ENCODE measurements around the gene KIAA1217.
A peak's percentile ranks its signal among the peaks of the same experiment; 100 is the strongest.

KIAA1217 gene

GRCh38 chr10:24448351-24448999, 239.5 kb downstream of the KIAA1217 start:
- no peak for DNase-seq

GRCh38 chr10:24449321-24449740, 240.4 kb downstream of the KIAA1217 start:
- DNase-seq: no peak

DNA sequence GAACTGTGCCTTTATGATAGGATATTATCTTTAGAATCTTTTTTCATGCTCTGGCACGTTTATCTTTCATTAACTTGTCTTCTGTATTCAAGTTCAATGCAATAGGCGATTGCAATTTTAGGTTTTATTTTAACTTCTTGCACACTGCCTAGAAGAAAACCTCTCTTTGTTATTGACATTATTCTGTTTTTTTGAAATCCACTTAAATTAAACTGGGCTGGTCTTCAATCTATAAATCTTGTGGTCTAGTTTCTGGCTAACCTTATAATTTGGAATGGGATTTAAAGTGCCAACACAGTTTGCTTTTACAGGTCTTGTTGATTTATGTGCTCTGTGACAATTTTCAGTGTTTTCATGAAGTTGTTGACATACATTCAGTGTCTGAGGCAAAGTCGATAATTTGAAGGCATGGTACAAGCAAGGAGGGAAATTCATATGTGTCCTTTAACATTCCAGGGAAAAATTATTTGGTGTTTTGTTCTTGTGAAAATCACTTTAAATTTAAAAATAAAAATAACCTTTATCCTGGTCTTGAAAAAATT, 240.9 kb downstream of the KIAA1217 start:
- DNase-seq: no peak

- DNase-seq: no peak
These were observed 242.4 kb downstream of the KIAA1217 start for GRCh38 chr10:24451325-24451820.

DNA sequence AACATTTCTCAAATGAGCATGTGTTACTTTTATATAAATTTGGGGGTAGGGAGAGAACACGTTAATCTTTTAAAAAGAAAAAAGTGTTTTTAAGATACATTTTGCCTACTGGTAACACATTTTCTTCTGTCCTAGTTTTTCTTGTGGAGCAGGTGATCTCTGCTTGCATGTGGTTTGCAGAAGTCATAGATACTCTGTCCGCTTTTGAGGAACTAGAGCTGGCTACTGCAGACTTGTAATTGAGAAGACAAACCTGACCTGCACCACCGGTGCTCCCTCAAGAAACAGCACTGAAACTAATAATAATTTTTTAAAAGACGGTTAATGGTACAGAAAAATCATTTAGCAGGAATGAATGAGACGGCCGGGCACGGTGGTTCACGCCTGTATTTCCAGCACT, 243.1 kb downstream of the KIAA1217 start:
- no peak for DNase-seq

DNA sequence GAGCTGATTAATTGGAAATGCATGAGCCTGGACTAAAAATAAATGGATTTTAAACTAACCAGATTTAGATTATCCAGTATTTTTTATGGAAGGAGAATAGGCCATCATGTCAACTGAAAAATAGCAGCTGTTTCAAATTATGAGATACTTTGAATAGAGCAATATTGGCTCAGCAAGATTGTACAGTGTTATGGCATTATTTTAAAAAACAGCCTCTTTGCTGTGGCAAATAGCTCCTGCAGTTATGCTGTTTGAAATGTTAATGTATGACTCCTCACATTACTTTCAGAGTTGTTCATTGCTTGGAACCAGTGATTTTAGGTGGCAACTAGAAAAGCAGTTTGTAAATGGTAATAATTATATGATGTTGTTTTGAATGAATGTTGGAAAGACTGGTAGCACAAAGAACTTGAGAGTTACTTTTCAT, 244.5 kb downstream of the KIAA1217 start:
- DNase-seq: no peak

DNA sequence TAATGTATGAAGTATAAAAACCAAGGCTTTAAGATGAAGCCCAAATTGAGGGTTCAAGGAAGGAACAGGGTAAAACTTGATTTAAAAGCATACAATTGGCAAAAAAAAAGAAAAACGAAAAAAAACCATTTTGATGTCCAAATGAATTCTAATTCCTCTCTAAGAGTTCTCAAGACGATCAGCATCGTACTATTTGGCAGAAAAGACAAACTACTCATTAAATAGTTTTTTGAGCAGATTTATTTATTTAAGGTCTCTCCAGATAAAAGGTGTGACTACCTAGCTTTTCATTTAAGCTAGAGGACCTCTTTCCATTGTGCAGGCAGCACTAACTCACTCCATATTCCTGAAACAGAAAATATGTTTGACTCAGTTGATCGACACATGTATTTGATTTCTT, 245.0 kb downstream of the KIAA1217 start:
- no peak for DNase-seq

GRCh38 chr10:24455447-24455846, 246.5 kb downstream of the KIAA1217 start:
- DNase-seq: no peak

GRCh38 chr10:24456322-24456721, 247.4 kb downstream of the KIAA1217 start:
- DNase-seq: no peak

GRCh38 chr10:24457661-24458318, 248.9 kb downstream of the KIAA1217 start:
- no peak for DNase-seq

- DNase-seq: no peak
These were observed 250.9 kb downstream of the KIAA1217 start for GRCh38 chr10:24459836-24460235.

- DNase-seq: no peak
These were observed 253.4 kb downstream of the KIAA1217 start for GRCh38 chr10:24462291-24462813.

DNA sequence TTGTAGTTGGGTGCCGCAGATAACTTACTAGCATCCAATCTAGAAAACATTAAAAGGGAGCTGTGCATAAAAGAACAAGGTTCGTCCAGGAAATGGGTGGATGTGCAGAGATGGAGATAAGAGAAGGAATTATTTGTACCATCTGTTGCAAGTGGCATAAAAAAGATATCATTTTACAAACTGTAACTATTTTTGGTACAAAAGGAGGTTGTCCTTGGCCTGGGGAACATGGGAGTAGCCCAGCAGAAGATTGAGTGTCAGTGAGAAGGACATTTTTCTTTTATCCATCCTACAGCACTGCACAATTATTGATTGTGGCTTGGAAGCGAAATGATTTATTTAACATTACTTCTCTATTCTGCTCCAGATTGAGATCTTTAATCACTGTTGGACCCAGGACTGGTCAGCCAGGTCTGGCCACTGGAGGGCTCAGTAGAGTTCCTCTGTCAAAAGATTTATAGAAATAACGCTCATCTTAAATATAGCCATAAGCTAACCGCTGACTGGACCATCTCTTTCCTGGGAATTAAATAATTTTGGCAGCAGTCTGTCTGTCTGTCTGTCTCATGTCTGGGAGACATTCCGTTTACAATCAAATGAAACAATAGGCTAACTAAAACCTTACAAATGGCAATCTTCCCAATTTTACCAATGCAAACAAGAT, 254.1 kb downstream of the KIAA1217 start:
- DNase-seq: no peak

GRCh38 chr10:24463611-24464426, 254.9 kb downstream of the KIAA1217 start:
- no peak for DNase-seq

GRCh38 chr10:24465124-24465874, 256.4 kb downstream of the KIAA1217 start:
- no peak for DNase-seq

DNA sequence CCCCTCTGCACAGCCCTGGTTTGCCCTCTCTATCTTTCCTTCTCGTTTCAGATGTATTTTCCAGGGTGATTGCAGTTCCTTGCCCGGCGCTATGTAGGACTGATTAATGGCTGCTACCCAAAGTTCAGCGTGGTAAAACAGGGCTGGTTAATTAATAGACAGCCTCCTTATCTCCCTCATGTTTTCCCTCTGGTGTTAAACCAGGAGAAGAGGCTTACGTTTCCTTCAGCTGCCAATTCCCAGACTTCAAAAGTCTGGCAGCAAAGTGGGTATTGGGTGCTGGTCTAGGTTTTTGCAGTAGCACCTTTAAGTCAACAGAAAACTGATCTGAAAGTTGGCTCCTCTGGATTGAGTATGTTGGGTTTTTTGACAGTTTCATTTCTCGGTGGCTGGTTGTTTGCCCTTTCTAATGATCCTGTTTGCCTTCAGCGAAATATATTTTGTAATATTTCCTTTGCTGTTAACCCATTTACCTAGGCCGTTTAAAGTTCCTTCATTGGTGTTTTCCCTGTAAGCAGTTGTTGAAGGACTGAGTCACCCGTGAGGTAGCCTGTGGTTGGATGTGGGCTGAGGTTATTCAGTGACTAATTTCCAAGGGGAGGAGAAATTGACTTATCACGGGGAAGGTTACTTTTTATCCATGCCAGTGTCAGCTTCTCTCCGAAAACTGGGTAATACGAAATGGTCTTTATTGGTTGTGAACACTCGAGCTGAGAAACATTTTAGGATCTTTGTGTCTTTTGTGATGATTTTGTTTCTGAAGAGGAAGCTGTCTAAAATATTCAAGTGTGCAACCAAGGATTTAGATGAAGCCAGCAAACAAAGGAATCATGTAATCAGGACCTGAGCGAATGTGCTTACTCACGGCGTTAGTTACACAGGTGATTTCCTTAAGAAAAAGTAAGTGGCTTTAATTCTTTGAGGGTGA, 257.2 kb downstream of the KIAA1217 start:
- peak; percentile 9 for DNase-seq

DNA sequence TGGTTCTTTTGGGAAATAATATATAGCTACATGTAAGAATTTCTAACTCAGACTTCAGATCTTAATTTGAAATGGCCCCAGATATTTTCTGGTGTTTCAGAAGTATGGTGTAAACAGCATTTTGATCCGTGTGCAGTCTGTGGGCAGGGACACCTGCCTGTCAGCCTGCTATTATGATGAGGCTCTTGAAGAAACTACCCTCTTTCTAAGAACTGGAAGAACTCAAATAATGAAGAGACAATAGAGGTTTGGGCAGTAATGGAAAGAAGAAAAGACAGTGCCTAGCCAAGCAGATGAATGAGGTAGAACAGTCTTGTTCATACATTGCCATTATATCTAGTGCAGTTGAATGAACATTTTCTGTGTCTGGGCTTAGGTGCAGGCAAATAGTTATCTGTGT, 258.2 kb downstream of the KIAA1217 start:
- no peak for DNase-seq

- DNase-seq: no peak
These were observed 258.7 kb downstream of the KIAA1217 start for GRCh38 chr10:24467605-24468004.

GRCh38 chr10:24468281-24468751, 259.4 kb downstream of the KIAA1217 start:
- DNase-seq: no peak

GRCh38 chr10:24469993-24470392, 261.1 kb downstream of the KIAA1217 start:
- DNase-seq: no peak
